ENCODE data around the gene INKA1.

The INKA1 gene

GRCh38 chr3:49841806-49842205, 38.7 kb downstream of the INKA1 start:
- no peak for TF ChIP-seq CTCF (conservative IDR thresholded peaks at IDR 0.05; ENCODE audit: low read depth, low read length)
- no peak for DNase-seq (ENCODE audit: low read depth)
- H3K4me3 ChIP-seq (ENCODE audit: low read depth, low read length): no peak overlapping the region

- H3K4me3 ChIP-seq (ENCODE audit: low read depth, low read length): no peak overlapping the region
- no peak for DNase-seq (ENCODE audit: low read depth)
- TF ChIP-seq CTCF (conservative IDR thresholded peaks at IDR 0.05; ENCODE audit: low read depth, low read length): no peak
These were observed 39.9 kb downstream of the INKA1 start for GRCh38 chr3:49842843-49843517.

- DNase-seq (ENCODE audit: low read depth): no peak
- no peak for TF ChIP-seq CTCF (conservative IDR thresholded peaks at IDR 0.05; ENCODE audit: low read depth, low read length)
- no peak overlapping the region for H3K4me3 ChIP-seq (ENCODE audit: low read depth, low read length)
These were observed 41.6 kb downstream of the INKA1 start for GRCh38 chr3:49844464-49845183.

- no peak for TF ChIP-seq CTCF (conservative IDR thresholded peaks at IDR 0.05; ENCODE audit: low read depth, low read length)
- DNase-seq (ENCODE audit: low read depth): no peak
- no peak overlapping the region for H3K4me3 ChIP-seq (ENCODE audit: low read depth, low read length)
These were observed 42.6 kb downstream of the INKA1 start for GRCh38 chr3:49845694-49846093.
